RWPE2 (cell line): Measurements from ENCODE around the gene FBXW8.

Experiments used
- ATAC-seq: fragments of 200-7000 bp; cut with Tn5 transposase; 3 replicates; pipeline ENCODE4 v1.9.1; 2021; ENCODE audit warnings: low read depth
- DNase-seq: peaks from one replicate; pipeline ENCODE4 v3.0.0-alpha.2; 2020; ENCODE audit warnings: low spot score
- H3K27ac ChIP-seq: fragments of 450-650 bp; 2 replicates; pipeline ENCODE4 v1.5.1; 2017; ENCODE audit warnings: mild to moderate bottlenecking; ENCODE audit not compliant: poor library complexity, severe bottlenecking
- H3K27me3 ChIP-seq: fragments of 250-450 bp; sonication (Bioruptor Pico); 2 replicates; pipeline ENCODE4 v1.5.1; 2021; ENCODE audit warnings: mild to moderate bottlenecking, moderate library complexity; ENCODE audit not compliant: insufficient read depth, poor library complexity, severe bottlenecking
- H3K36me3 ChIP-seq: fragments of 250-450 bp; sonication (Bioruptor Pico); 2 replicates; pipeline ENCODE4 v1.5.1; 2020; ENCODE audit warnings: low read depth, mild to moderate bottlenecking, moderate library complexity
- H3K4me1 ChIP-seq: fragments of 250-450 bp; sonication (Bioruptor Pico); 2 replicates; pipeline ENCODE4 v1.5.1; 2021; ENCODE audit warnings: mild to moderate bottlenecking, moderate library complexity; ENCODE audit not compliant: insufficient read depth, poor library complexity, severe bottlenecking
- H3K4me3 ChIP-seq: fragments of 250-450 bp; sonication (Bioruptor Pico); 2 replicates; pipeline ENCODE4 v1.5.1; 2021; ENCODE audit warnings: mild to moderate bottlenecking, moderate library complexity; ENCODE audit not compliant: severe bottlenecking
- H3K9me3 ChIP-seq: fragments of 250-450 bp; sonication (Bioruptor Pico); 2 replicates; pipeline ENCODE4 v1.5.1; 2021; ENCODE audit warnings: mild to moderate bottlenecking, moderate library complexity; ENCODE audit not compliant: severe bottlenecking
- CTCF ChIP-seq: fragments of 450-650 bp; IDR thresholded peaks from one replicate; pipeline ENCODE4 v1.5.1; 2017; ENCODE audit warnings: mild to moderate bottlenecking, moderate library complexity; ENCODE audit not compliant: poor library complexity, severe bottlenecking

Gene FBXW8

GRCh38 chr12:117072106-117072505 is 161.4 kb downstream of the FBXW8 start:
- TF ChIP-seq CTCF = no peak
- ATAC-seq = no peak
- Histone ChIP-seq H3K9me3 (no peaks in the 10 kb centered on the region), H3K4me3 (no peak overlapping the region), H3K27ac (no peak overlapping the region), H3K4me1 (peaks cover 2% of the 10 kb centered on the region), H3K36me3 (no peaks in the 10 kb centered on the region), H3K27me3 (no peaks in the 10 kb centered on the region)
- DNase-seq = no peak

- Histone ChIP-seq H3K4me3 (no peak overlapping the region), H3K27me3 (no peaks in the 10 kb centered on the region), H3K4me1 (peaks cover 4% of the 10 kb centered on the region), H3K9me3 (no peaks in the 10 kb centered on the region), H3K36me3 (no peaks in the 10 kb centered on the region), H3K27ac (no peak overlapping the region)
- ATAC-seq (no peak), DNase-seq (no peak)
- no peak for TF ChIP-seq CTCF
Measured at GRCh38 chr12:117072736-117073490, 162.2 kb downstream of the FBXW8 start.

- no peak overlapping the region for H3K4me3 ChIP-seq
- DNase-seq (no peak), ATAC-seq (no peak)
- H3K27me3 ChIP-seq = no peaks in the 10 kb centered on the region
- H3K27ac ChIP-seq = no peak overlapping the region
- no peaks in the 10 kb centered on the region for H3K36me3 ChIP-seq
- peaks cover 4% of the 10 kb centered on the region for H3K4me1 ChIP-seq
- no peaks in the 10 kb centered on the region for H3K9me3 ChIP-seq
- TF ChIP-seq CTCF = no peak
Measured at GRCh38 chr12:117073611-117074010, 162.9 kb downstream of the FBXW8 start.

GRCh38 chr12:117076410-117077372 is 165.9 kb downstream of the FBXW8 start:
- H3K9me3 ChIP-seq = no peaks in the 10 kb centered on the region
- ATAC-seq (peak; percentile 91), DNase-seq (no peak)
- no peaks in the 10 kb centered on the region for H3K27me3 ChIP-seq
- no peak overlapping the region for H3K27ac ChIP-seq
- no peak overlapping the region for H3K4me3 ChIP-seq
- H3K36me3 ChIP-seq = no peaks in the 10 kb centered on the region
- peaks cover 4% of the 10 kb centered on the region for H3K4me1 ChIP-seq
- no peak for TF ChIP-seq CTCF
